Activated CD8-positive, alpha-beta T cell treated with anti-CD3 and anti-CD28 coated beads for 36 hours (primary cell): ENCODE measurements around the gene GLDC. TPM values are rescaled to one million over a fixed set of nuclear protein-coding genes. Genes with fewer than 3 reads are reported as not detected.
"Not testable (repeated sequence)": the region's sequence is repeated elsewhere in the genome, so short reads cannot be mapped to it uniquely, and the experiment has no call there.

Experiments
- ATAC-seq: fragments of 200-7000 bp; cut with Tn5 transposase; one replicate; pipeline ENCODE4 v1.10.0; 2021; ENCODE audit warnings: mild to moderate bottlenecking, moderate library complexity
- CTCF ChIA-PET: fragments of 350-600 bp; sonication (Branson Sonifier 250); formaldehyde crosslinking; loops from one replicate; lab custom pipeline; 2021; ENCODE audit warnings: antibody characterized with exemption; lab: Charles Lee
- POLR2A ChIA-PET: fragments of 350-600 bp; sonication (Branson Sonifier 250); formaldehyde crosslinking; loops from one replicate; lab custom pipeline; 2021; ENCODE audit warnings: antibody characterized with exemption; lab: Charles Lee
- DNase-seq: peaks from one replicate; pipeline ENCODE4 v3.0.0-alpha.2; 2020
- H3K27ac Mint-ChIP-seq: one replicate; pipeline ENCODE4 v1.8.0; 2021; ENCODE audit warnings: mild to moderate bottlenecking, mixed read lengths
- H3K27me3 Mint-ChIP-seq: one replicate; pipeline ENCODE4 v1.8.0; 2021; ENCODE audit warnings: mixed read lengths
- H3K36me3 Mint-ChIP-seq: one replicate; pipeline ENCODE4 v1.8.0; 2021; ENCODE audit warnings: low read depth, mixed read lengths
- H3K4me1 Mint-ChIP-seq: one replicate; pipeline ENCODE4 v1.8.0; 2021; ENCODE audit warnings: low read depth, mixed read lengths
- H3K4me3 Mint-ChIP-seq: one replicate; pipeline ENCODE4 v1.8.0; 2021; ENCODE audit warnings: mild to moderate bottlenecking, moderate library complexity, mixed read lengths
- H3K9me3 Mint-ChIP-seq: one replicate; pipeline ENCODE4 v1.8.0; 2021; ENCODE audit warnings: mixed read lengths
- CTCF ChIP-seq: fragments of 200-600 bp; IDR thresholded peaks from one replicate; pipeline ENCODE4 v1.8.0; 2022; ENCODE audit warnings: antibody characterized with exemption, mild to moderate bottlenecking
- intact Hi-C: fragments of 100-400 bp; cut with micrococcal nuclease; formaldehyde crosslinking; loops from one replicate; pipeline ENCODE4 v1.10.0; 2022
- total RNA-seq, 2 experiments: library from RNA; stranded (reverse); gene quantifications; one replicate each; pipeline ENCODE4 v1.2.3, GENCODE V29; 2021

GLDC gene
- total RNA-seq, 2 experiments from 2014 or later: 0.63 to 1.3 TPM

- POLR2A ChIA-PET: interaction anchor here (0.6 kb wide), 1 partner anchor 34 kb away, joined by 3 read pairs; no protein-coding TSS in a partner anchor
- Mint-ChIP-seq H3K9me3 (no peaks in the 10 kb centered on the region), H3K4me3 (no peak overlapping the region), H3K36me3 (no peaks in the 10 kb centered on the region), H3K27me3 (peaks cover 4% of the 10 kb centered on the region), H3K27ac (no peak overlapping the region), H3K4me1 (no peaks in the 10 kb centered on the region)
- no peak for DNase-seq
- ATAC-seq: no peak
- intact Hi-C loops: no loop called here
- no peak for TF ChIP-seq CTCF
- CTCF ChIA-PET: no interaction called here
Observed at GRCh38 chr9:6632516-6633183, 12.9 kb downstream of the GLDC start.

- Mint-ChIP-seq H3K9me3 (no peaks in the 10 kb centered on the region), H3K27ac (no peak overlapping the region), H3K36me3 (no peaks in the 10 kb centered on the region), H3K27me3 (peaks cover 7% of the 10 kb centered on the region), H3K4me1 (no peaks in the 10 kb centered on the region), H3K4me3 (no peak overlapping the region)
- intact Hi-C loops: no loop called here
- ChIA-PET POLR2A (no interaction called here), CTCF (no interaction called here)
- ATAC-seq: no peak
- TF ChIP-seq CTCF: no peak
- no peak for DNase-seq
Observed at GRCh38 chr9:6631207-6631512, 14.4 kb downstream of the GLDC start.

DNA sequence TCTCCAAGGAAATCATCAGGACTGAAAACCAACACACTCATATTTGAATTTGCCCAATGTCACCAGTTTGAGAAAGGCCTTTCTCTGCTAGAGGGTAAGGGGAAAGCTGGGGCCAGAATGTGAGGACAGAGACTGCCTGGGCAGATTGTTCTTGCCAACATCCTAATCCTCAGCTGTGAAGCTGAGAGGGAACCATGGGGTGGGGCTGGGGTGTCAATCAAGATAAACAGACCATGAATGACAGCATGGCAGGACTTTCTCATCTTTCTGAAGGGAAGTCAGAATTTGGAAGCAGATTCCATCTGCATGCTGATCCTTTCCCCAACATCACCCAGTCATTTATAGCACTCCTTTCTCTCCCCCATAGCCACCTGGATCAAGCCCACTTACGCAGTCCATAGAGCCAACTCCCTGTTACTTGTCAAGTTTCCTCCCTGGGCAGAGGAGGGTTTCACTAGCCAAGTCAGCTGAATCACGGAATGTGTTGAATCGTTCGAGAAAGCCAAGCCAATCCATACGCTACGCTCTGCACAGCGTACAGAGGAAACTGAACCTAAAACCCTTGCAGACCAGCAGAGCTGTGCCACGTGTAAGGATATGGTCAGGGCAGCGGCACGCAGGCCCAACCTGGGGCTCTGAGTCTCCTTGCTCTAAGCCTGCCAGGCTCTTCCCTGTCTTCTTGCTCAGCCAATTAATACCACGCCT is 14.9 kb downstream of the GLDC start:
- no peaks in the 10 kb centered on the region for H3K4me1 Mint-ChIP-seq
- intact Hi-C loops: no loop called here
- H3K27me3 Mint-ChIP-seq: peaks cover 7% of the 10 kb centered on the region
- no peak overlapping the region for H3K27ac Mint-ChIP-seq
- H3K9me3 Mint-ChIP-seq: no peaks in the 10 kb centered on the region
- TF ChIP-seq CTCF: no peak
- H3K36me3 Mint-ChIP-seq: no peaks in the 10 kb centered on the region
- ChIA-PET CTCF (no interaction called here), POLR2A (no interaction called here)
- H3K4me3 Mint-ChIP-seq: no peak overlapping the region
- DNase-seq: no peak
- ATAC-seq: no peak

- no peak overlapping the region for H3K4me3 Mint-ChIP-seq
- DNase-seq (no peak), ATAC-seq (no peak)
- no peaks in the 10 kb centered on the region for H3K36me3 Mint-ChIP-seq
- intact Hi-C loops: no loop called here
- H3K27me3 Mint-ChIP-seq: peaks cover 9% of the 10 kb centered on the region
- no peak for TF ChIP-seq CTCF
- POLR2A ChIA-PET: no interaction called here
- no peaks in the 10 kb centered on the region for H3K9me3 Mint-ChIP-seq
- H3K27ac Mint-ChIP-seq: no peak overlapping the region
- H3K4me1 Mint-ChIP-seq: no peaks in the 10 kb centered on the region
- CTCF ChIA-PET: interaction anchor here (1.2 kb wide), 1 partner anchor 44 kb away, joined by 3 read pairs; no protein-coding TSS in a partner anchor
Observed at GRCh38 chr9:6628704-6629103, 16.8 kb downstream of the GLDC start.

GRCh38 chr9:6625363-6625762 is 20.2 kb downstream of the GLDC start:
- H3K36me3 Mint-ChIP-seq: no peaks in the 10 kb centered on the region
- no peak overlapping the region for H3K27ac Mint-ChIP-seq
- no peaks in the 10 kb centered on the region for H3K9me3 Mint-ChIP-seq
- intact Hi-C loops: no loop called here
- H3K4me1 Mint-ChIP-seq: no peaks in the 10 kb centered on the region
- ChIA-PET POLR2A (no interaction called here), CTCF (interaction anchor here (1.0 kb wide), 1 partner anchor 42 kb away, joined by 3 read pairs; no protein-coding TSS in a partner anchor)
- H3K27me3 Mint-ChIP-seq: peaks cover 9% of the 10 kb centered on the region
- DNase-seq (no peak), ATAC-seq (no peak)
- TF ChIP-seq CTCF: no peak
- H3K4me3 Mint-ChIP-seq: no peak overlapping the region

DNA sequence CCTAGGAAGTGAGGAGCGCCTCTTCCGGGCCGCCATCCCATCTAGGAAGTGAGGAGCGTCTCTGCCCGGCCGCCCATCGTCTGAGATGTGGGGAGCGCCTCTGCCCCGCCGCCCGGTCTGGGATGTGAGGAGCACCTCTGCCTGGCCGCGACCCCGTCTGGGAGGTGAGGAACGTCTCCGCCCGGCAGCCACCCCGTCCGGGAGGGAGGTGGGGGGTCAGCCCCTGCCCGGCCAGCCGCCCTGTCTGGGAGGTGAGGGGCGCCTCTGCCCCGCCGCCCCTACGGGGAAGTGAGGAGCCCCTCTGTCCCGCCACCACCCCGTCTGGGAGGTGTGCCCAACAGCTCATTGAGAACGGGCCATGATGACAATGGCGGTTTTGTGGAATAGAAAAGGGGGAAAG is 22.7 kb downstream of the GLDC start:
- DNase-seq, H3K4me1 Mint-ChIP-seq, CTCF ChIA-PET, intact Hi-C loops, ATAC-seq, H3K36me3 Mint-ChIP-seq, H3K27ac Mint-ChIP-seq, POLR2A ChIA-PET, H3K4me3 Mint-ChIP-seq, H3K9me3 Mint-ChIP-seq: not testable (repeated sequence)
- H3K27me3 Mint-ChIP-seq: peaks cover 11% of the 10 kb centered on the region
